Measurements from ENCODE around the gene STAT4.

GRCh38 chr2:191127235-191127634 is 23.6 kb downstream of the STAT4 start:
- TF ChIP-seq CTCF (IDR thresholded peaks at IDR 0.05) (no peak), POLR2A (IDR thresholded peaks at IDR 0.05) (no peak)

Measured in heart left ventricle (tissue), 13 donors.